A549 (cell line): Measurements from ENCODE around the gene SETD9. TPM values are rescaled to one million over a fixed set of nuclear protein-coding genes. Genes with fewer than 3 reads are reported as not detected.

ENCODE experiments used
- ATAC-seq, 2 experiments: fragments of 200-7000 bp in 1 of 2; fragments of >200 bp in 1 of 2; cut with Nextera tagmentation in 1 of 2; cut with Tn5 transposase in 1 of 2; 3 replicates each; pipeline versions ENCODE4 v1.8.0 to v1.9.1; 2018 to 2020; ENCODE audit warnings: mild to moderate bottlenecking in 1 of 2, moderate library complexity in 1 of 2
- CTCF ChIA-PET: fragments of 300-600 bp; sonication (Branson Sonifier 250); formaldehyde crosslinking; extraction: SDS; loops from one replicate; lab custom pipeline; 2021; ENCODE audit warnings: antibody characterized with exemption, inconsistent platforms; lab: Yijun Ruan, JAX
- POLR2A ChIA-PET: fragments of 350-600 bp; formaldehyde crosslinking; extraction: SDS; loops from one replicate; lab custom pipeline; 2021; ENCODE audit warnings: antibody characterized with exemption, inconsistent platforms; lab: Yijun Ruan, JAX
- DNase-seq, 2 experiments: peaks; one replicate each; pipeline versions ENCODE4 v3.0.0 to v3.0.0-alpha.2; 2011 to 2016; ENCODE audit warnings: low read depth in 1 of 2, low spot score in 1 of 2
- FAIRE-seq: peaks from 2 replicates; lab custom pipeline; 2011; peaks lifted over from hg19 to GRCh38; lab: Jason Lieb, UNC
- H3K27ac ChIP-seq, 2 experiments: fragments of >200 bp; sonication (Bioruptor Twin); formaldehyde crosslinking; 3 replicates each; pipeline ENCODE4 v1.5.1; 2016 to 2017
- H3K4me1 ChIP-seq: fragments of >200 bp; sonication (Bioruptor Twin); formaldehyde crosslinking; 3 replicates; pipeline ENCODE4 v1.6.1; 2016
- H3K4me2 ChIP-seq: fragments of >200 bp; sonication (Bioruptor Twin); formaldehyde crosslinking; 3 replicates; pipeline ENCODE4 v1.6.1; 2016
- H3K4me3 ChIP-seq: fragments of >200 bp; sonication (Bioruptor Twin); formaldehyde crosslinking; 3 replicates; pipeline ENCODE4 v1.5.1; 2016
- H3K9me3 ChIP-seq: fragments of >200 bp; sonication (Bioruptor Twin); formaldehyde crosslinking; 3 replicates; pipeline ENCODE4 v1.6.1; 2016
- BCL3 ChIP-seq: fragments of >200 bp; sonication (Bioruptor Twin); formaldehyde crosslinking; IDR thresholded peaks from 3 replicates; pipeline ENCODE4 v1.6.1; 2016
- CHD4 ChIP-seq: fragments of 200-600 bp; sonication (generic); IDR thresholded peaks from 2 replicates; pipeline ENCODE4 v1.6.1; 2016; ENCODE audit warnings: antibody characterized with exemption, mild to moderate bottlenecking, borderline replicate concordance
- ELK1 ChIP-seq: fragments of 150-350 bp; IDR thresholded peaks from 2 replicates; pipeline ENCODE4 v1.6.1; 2014; ENCODE audit warnings: low read depth, mild to moderate bottlenecking, low read length
- ESRRA ChIP-seq: fragments of 150-350 bp; IDR thresholded peaks from 2 replicates; pipeline ENCODE4 v1.6.1; 2014; ENCODE audit warnings: mild to moderate bottlenecking, low read length, borderline replicate concordance
- FOSB ChIP-seq: fragments of 250-450 bp; sonication (Bioruptor Pico); IDR thresholded peaks from 2 replicates; pipeline ENCODE4 v1.5.0; 2020; ENCODE audit warnings: mild to moderate bottlenecking, moderate library complexity
- HDAC2 ChIP-seq: fragments of 200-600 bp; sonication (generic); IDR thresholded peaks from 2 replicates; pipeline ENCODE4 v1.6.1; 2016
- HOXB5 ChIP-seq: fragments of 250-450 bp; sonication (Bioruptor Pico); IDR thresholded peaks from 2 replicates; pipeline ENCODE4 v1.5.0; 2020; ENCODE audit warnings: mild to moderate bottlenecking, moderate library complexity
- KDM1A ChIP-seq: fragments of 200-600 bp; sonication (generic); IDR thresholded peaks from 2 replicates; pipeline ENCODE4 v1.6.1; 2016; ENCODE audit warnings: low read depth, mild to moderate bottlenecking
- MAX ChIP-seq: IDR thresholded peaks from 2 replicates; pipeline ENCODE4 v1.6.1; 2012
- MYC ChIP-seq: IDR thresholded peaks from 2 replicates; pipeline ENCODE4 v1.6.1; 2012; ENCODE audit warnings: mild to moderate bottlenecking, inconsistent platforms, low read length, improper control_type of control experiment, borderline replicate concordance
- POLR2A ChIP-seq: IDR thresholded peaks from 2 replicates; pipeline ENCODE4 v1.6.1; 2012; ENCODE audit warnings: mild to moderate bottlenecking, low read length
- RAD21 ChIP-seq, 2 experiments: fragments of >200 bp in 1 of 2; sonication (Bioruptor Twin) in 1 of 2; formaldehyde crosslinking in 1 of 2; IDR thresholded peaks in 1 of 2; conservative IDR thresholded peaks in 1 of 2; 2 replicates in 1 of 2; 3 replicates in 1 of 2; pipeline ENCODE4 v1.6.1; 2012 to 2018; ENCODE audit warnings: inconsistent platforms in 1 of 2
- RARB ChIP-seq: fragments of 250-450 bp; sonication (Bioruptor Pico); IDR thresholded peaks from 2 replicates; pipeline ENCODE4 v1.8.0; 2021; ENCODE audit warnings: mild to moderate bottlenecking, moderate library complexity
- RCOR1 ChIP-seq: fragments of 150-350 bp; IDR thresholded peaks from 2 replicates; pipeline ENCODE4 v1.6.1; 2014; ENCODE audit warnings: antibody characterized with exemption, low read length, low read depth
- RFX5 ChIP-seq: fragments of 450-650 bp; IDR thresholded peaks from 2 replicates; pipeline ENCODE4 v1.7.1; 2014; ENCODE audit warnings: antibody characterized with exemption, mild to moderate bottlenecking, moderate library complexity
- SREBF2 ChIP-seq: fragments of 450-650 bp; IDR thresholded peaks from 2 replicates; pipeline ENCODE4 v1.6.1; 2014; ENCODE audit warnings: mild to moderate bottlenecking, moderate library complexity
- TFCP2L1 ChIP-seq: fragments of 250-450 bp; sonication (Bioruptor Pico); IDR thresholded peaks from 2 replicates; pipeline ENCODE4 v1.5.0; 2021; ENCODE audit warnings: mild to moderate bottlenecking
- TP53 ChIP-seq: fragments of 250-450 bp; sonication (Bioruptor Pico); IDR thresholded peaks from 2 replicates; pipeline ENCODE4 v1.5.0; 2021; ENCODE audit warnings: mild to moderate bottlenecking, moderate library complexity
- USF2 ChIP-seq: fragments of 450-650 bp; IDR thresholded peaks from 2 replicates; pipeline ENCODE4 v1.6.1; 2014; ENCODE audit warnings: antibody characterized with exemption
- ZC3H11A ChIP-seq: fragments of 450-650 bp; IDR thresholded peaks from 2 replicates; pipeline ENCODE4 v1.6.1; 2014; ENCODE audit warnings: antibody characterized with exemption, mild to moderate bottlenecking
- ZFP36 ChIP-seq: fragments of 450-650 bp; IDR thresholded peaks from 2 replicates; pipeline ENCODE4 v1.6.1; 2014; ENCODE audit warnings: borderline replicate concordance; ENCODE audit not compliant: partially characterized antibody
- ZNF302 ChIP-seq: fragments of 250-450 bp; sonication (Bioruptor Pico); IDR thresholded peaks from 2 replicates; pipeline ENCODE4 v1.9.0; 2021; ENCODE audit warnings: inconsistent platforms, mild to moderate bottlenecking, moderate library complexity
- ZSCAN20 ChIP-seq: fragments of 250-450 bp; sonication (Bioruptor Pico); IDR thresholded peaks from 2 replicates; pipeline ENCODE4 v1.8.0; 2022; ENCODE audit warnings: mild to moderate bottlenecking, moderate library complexity
- WGBS: methylation state at CpG from one replicate; pipeline ENCODE4 v1.1.6; 2017; ENCODE audit errors: missing lambda C conversion rate; 5-methylcytosine and 5-hydroxymethylcytosine counted together
- polyA plus RNA-seq, 4 experiments: library from polyadenylated mRNA; depleted of rRNA in 3 of 4; stranded (reverse); fragments of >200 nt; fragmentation: RNase III in 1 of 4; extraction: RNeasy Plus Mini Kit Qiagen cat#74134 plus additional on column Dnase treatment in 1 of 4; gene quantifications; 2 replicates in 3 of 4; 3 replicates in 1 of 4; pipeline ENCODE4 v1.2.3, GENCODE V29; 2011 to 2017
- TF ChIP-seq, protein P1 (sequence below): fragments of >200 bp; sonication (Bioruptor Twin); formaldehyde crosslinking; IDR thresholded peaks from 2 replicates; pipeline ENCODE4 v1.6.1; 2016
- TF ChIP-seq, protein P2 (sequence below): fragments of 250-450 bp; sonication (Bioruptor Pico); IDR thresholded peaks from 2 replicates; pipeline ENCODE4 v1.5.0; 2021; ENCODE audit warnings: mild to moderate bottlenecking, moderate library complexity, borderline replicate concordance

Gene SETD9
- polyA plus RNA-seq, 2 of the 4 experiments (the other 2 are of a cell fraction) = 8.5 to 13.1 TPM

DNA sequence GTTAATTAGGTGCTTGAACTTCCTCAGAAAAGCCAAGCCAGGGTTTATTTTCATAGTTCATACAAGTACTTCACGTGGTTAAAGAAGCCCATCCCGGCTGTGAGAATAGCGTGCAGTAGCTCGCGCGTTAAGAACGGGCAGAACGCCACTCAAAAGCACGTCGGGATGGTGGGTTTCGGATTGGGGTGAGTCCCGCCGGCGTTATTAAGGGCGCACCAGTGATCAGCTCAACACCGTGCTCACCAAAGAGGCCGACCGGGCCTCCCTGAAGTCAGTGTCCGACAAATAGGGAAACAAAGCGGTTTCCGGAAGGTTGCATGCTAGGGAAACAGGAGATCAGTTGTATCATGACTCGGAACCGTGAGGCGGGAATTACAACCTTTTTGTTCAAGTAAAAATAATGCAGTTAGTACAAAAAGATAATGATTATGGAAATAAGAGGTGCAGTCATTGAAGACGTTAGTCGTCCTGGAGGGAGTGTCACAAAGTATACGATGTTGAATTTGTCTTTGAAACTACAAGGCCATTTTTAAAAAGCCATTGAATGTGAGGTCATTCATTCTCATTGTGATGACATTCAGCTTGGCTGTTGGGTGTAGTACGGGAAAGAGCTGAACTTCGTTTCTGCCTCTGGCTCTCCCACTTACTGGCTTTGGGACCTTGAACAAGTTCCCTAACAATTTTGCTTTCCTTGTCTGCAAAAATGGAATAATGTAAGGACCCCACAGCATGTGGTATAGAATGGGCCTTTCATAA, 992 bp downstream of the SETD9 start (continued):
- TF ChIP-seq MYC (peak; percentile 9; the same call in 1 of the 2 replicates), SREBF2 (no peak), USF2 (peak; percentile 45; the same call in 1 of the 2 replicates), POLR2A (no peak), FOSB (CRISPR knock-in tag) (no peak), RCOR1 (no peak), MAX (peak; percentile 39; the same call in 1 of the 2 replicates), ZSCAN20 (no peak), ZNF302 (no peak)
- TF ChIP-seq, all 56 proteins: peak for 6

DNA sequence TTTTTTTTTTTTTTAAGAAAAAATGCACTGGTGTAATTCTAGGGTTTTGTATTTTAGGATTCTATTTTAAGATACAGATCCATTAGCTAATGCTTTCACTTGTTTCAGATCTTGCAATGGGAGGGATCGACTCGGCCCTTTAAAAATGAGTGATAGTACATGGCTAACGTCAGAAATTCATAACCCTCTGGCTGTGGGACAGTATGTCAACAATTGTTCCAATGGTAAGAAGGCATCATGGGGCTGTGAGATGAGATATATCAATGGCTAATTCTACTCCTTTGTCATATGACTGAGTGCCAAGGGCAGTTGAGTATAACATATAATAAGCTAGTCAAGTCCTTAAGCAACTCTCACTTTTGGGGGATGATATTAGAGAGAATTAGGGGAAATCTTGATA, 4.4 kb downstream of the SETD9 start:
- FAIRE-seq (no peak), ATAC-seq (no peak), DNase-seq (no peak)
- Histone ChIP-seq H3K4me2 (no peak overlapping the region), H3K4me1 (peaks cover 4% of the 10 kb centered on the region; the same call in 1 of the 3 replicates), H3K9me3 (no peaks in the 10 kb centered on the region), H3K4me3 (no peak overlapping the region), H3K27ac (no peak overlapping the region)
- POLR2A ChIA-PET = no interaction called here
- no peak for TF ChIP-seq FOSB (CRISPR knock-in tag)
- TF ChIP-seq ZFP36 = no peak
- TF ChIP-seq ELK1 = no peak
- TF ChIP-seq ESRRA = no peak
- no peak for TF ChIP-seq TFCP2L1 (CRISPR knock-in tag)
- no peak for TF ChIP-seq POLR2A
- no peak for TF ChIP-seq HOXB5
- TF ChIP-seq HDAC2 = no peak
- no peak for TF ChIP-seq CHD4
- CTCF ChIA-PET = interaction anchor here (0.6 kb wide), 1 partner anchor 64 kb away, joined by 3 read pairs; no protein-coding TSS in a partner anchor
- 76% methylated on average over 3 of the region's 3 CpGs for WGBS

DNA sequence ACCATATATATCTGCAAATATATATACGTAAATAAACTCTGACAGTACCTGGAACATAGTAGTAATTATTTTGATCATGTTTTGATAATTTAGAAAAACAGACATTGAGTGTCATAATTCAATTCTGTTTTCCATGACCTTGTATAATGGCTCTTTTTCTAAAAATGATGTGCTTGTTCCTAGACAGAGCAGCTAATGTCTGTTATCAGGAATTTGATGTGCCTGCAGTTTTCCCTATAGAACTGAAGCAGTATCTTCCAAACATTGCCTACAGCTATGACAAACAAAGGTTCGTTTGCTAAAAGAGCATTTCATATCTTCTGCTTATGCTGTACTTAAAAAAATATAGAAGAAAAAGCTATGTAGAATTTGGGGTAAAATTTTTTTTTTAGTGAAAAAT, 5.3 kb downstream of the SETD9 start:
- Histone ChIP-seq H3K9me3 (no peaks in the 10 kb centered on the region), H3K4me3 (no peak overlapping the region), H3K4me2 (no peak overlapping the region), H3K4me1 (peaks cover 4% of the 10 kb centered on the region; the same call in 1 of the 3 replicates), H3K27ac (no peak overlapping the region)
- FAIRE-seq (no peak), DNase-seq (no peak), ATAC-seq (no peak)
- WGBS = 67% methylated on average over 2 of the region's 2 CpGs
- ChIA-PET CTCF (interaction anchor here (1.2 to 1.5 kb wide), 2 partner anchors 10 to 14 kb away, joined by 3 read pairs; no protein-coding TSS in a partner anchor), POLR2A (interaction anchor here (0.6 kb wide), 1 partner anchor 271 kb away, joined by 5 read pairs; no protein-coding TSS in a partner anchor)
- no peak for TF ChIP-seq SREBF2
- no peak for TF ChIP-seq USF2
- TF ChIP-seq RAD21 (conservative IDR thresholded peaks at IDR 0.05 in 1 of 2, IDR thresholded peaks at IDR 0.05 in 1 of 2) = no peak
- no peak for TF ChIP-seq TP53 (CRISPR knock-in tag)
- TF ChIP-seq RARB = no peak
- no peak for TF ChIP-seq RFX5
- no peak for TF ChIP-seq ZC3H11A
- TF ChIP-seq KDM1A = no peak
- TF ChIP-seq, protein P1, sequence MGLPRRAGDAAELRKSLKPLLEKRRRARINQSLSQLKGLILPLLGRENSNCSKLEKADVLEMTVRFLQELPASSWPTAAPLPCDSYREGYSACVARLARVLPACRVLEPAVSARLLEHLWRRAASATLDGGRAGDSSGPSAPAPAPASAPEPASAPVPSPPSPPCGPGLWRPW = no peak
- TF ChIP-seq BCL3 = no peak
- TF ChIP-seq, protein P2, sequence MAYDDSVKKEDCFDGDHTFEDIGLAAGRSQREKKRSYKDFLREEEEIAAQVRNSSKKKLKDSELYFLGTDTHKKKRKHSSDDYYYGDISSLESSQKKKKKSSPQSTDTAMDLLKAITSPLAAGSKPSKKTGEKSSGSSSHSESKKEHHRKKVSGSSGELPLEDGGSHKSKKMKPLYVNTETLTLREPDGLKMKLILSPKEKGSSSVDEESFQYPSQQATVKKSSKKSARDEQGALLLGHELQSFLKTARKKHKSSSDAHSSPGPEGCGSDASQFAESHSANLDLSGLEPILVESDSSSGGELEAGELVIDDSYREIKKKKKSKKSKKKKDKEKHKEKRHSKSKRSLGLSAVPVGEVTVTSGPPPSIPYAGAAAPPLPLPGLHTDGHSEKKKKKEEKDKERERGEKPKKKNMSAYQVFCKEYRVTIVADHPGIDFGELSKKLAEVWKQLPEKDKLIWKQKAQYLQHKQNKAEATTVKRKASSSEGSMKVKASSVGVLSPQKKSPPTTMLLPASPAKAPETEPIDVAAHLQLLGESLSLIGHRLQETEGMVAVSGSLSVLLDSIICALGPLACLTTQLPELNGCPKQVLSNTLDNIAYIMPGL = no peak
